GM19238 (cell line): Measurements from ENCODE around the gene CHRDL2.
"Not testable (repeated sequence)": the region's sequence is repeated elsewhere in the genome, so short reads cannot be mapped to it uniquely, and the experiment has no call there.

Experiments used
- DNase-seq: peaks from one replicate; pipeline ENCODE4 v3.0.0; 2011; ENCODE audit warnings: low spot score; ENCODE audit not compliant: insufficient read length

CHRDL2 gene, protein sequence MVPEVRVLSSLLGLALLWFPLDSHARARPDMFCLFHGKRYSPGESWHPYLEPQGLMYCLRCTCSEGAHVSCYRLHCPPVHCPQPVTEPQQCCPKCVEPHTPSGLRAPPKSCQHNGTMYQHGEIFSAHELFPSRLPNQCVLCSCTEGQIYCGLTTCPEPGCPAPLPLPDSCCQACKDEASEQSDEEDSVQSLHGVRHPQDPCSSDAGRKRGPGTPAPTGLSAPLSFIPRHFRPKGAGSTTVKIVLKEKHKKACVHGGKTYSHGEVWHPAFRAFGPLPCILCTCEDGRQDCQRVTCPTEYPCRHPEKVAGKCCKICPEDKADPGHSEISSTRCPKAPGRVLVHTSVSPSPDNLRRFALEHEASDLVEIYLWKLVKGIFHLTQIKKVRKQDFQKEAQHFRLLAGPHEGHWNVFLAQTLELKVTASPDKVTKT

DNA sequence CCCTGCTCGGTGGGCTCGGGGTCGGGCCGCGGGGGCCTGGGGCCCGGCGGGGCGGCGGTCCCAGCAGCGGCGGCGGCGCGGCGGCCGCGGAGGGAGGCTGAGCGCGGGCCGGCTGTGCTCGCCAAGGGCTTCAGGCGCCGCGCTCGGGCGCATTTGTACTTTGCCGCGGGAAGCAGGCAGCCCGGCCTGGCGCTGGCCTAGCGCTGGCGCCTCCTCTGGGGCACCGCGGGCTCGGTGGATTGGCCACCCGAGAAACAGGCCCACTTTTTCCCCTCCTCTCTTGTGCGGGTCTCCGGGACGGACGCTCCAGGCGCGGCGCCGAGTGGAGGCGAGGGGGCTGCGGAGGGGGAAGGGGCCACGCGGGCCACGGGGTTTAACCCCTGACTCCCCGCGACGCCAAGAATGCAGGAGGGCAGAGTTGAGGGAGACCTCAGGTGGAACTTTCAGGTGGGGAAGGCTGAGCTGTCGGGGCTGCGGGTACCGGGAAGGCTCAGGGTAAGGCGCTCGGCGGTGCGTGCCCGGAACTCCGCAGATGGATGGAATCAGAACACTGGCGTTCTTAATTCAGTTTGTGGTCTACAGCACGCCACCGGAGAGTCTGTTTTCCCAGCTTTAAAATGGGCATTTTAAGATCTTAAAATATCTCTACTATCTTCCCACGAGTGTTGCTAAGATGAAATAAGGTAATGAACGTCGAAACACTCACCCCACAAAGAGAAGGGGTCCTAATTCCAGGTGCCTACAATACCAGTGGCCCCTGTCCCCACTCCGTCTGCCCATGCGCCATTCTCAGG lies at the start of gene CHRDL2:
CHRDL2 (minus strand) TSS at position 126 of the 794 bp plus-strand sequence. CDS start 538 bp downstream, outside the sequence.
- DNase-seq: no peak

DNA sequence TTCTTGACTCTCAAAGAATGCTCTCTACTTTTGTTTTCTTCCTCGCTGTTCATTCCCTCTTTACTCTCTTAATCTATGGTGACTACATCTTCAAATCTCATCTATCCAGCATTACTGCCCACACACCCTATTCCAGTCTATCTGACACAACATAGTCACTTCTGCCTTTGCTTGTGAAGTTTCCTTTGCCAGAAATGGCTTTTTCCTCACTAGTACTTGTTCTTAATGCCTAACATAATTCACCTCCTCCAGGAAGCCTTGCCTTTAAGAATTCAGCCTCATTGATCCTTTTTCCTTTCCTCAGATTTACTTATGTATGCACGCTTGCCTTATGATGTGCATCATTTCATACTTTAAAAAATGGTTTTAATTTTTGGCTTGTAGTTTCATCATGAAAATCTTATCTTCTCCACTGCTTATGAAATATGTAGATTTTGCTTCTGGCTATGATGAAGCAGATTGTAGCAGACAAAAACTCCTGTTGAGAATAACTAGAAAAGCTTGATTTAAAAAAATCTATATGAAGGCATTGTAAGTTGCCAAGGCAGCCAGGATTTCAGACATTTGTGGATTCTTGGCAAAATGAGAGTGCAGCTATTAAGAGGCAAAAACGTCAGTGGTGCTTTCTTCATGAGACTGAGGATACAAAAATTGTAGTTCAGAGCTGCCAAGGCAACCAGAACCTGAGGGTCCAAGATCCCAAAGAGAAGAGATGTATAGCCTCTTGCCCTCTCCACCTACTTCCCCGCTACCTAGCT lies 49.2 kb upstream of the CHRDL2 start:
- no peak for DNase-seq

GRCh38 chr11:74778581-74778980 lies 47.4 kb upstream of the CHRDL2 start:
- no peak for DNase-seq

GRCh38 chr11:74777877-74778276 lies 46.7 kb upstream of the CHRDL2 start:
- no peak for DNase-seq

- DNase-seq: no peak
Measured at GRCh38 chr11:74777038-74777437, 45.8 kb upstream of the CHRDL2 start.

- DNase-seq: no peak
Measured at GRCh38 chr11:74776546-74776945, 45.3 kb upstream of the CHRDL2 start.

DNA sequence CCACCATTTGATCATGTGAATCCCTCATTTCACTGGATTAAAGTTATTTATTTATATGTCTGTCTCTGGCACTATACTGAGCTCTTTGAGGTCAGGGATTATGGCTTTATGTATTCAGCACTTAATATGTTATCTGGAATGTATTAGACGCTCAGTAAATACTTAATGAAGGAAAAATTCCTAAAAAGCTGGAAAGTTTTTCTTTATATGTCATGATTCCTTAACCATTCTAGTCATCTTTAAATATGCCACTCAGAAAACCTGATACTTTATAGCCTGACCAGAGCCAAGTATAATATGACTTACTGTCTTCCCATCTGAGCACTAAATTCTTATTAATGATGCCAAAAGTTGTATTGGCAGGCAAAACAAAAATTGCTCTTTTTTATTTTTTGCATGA lies 44.5 kb upstream of the CHRDL2 start:
- DNase-seq: no peak

- no peak for DNase-seq
Measured at GRCh38 chr11:74773476-74773875, 42.2 kb upstream of the CHRDL2 start.

DNA sequence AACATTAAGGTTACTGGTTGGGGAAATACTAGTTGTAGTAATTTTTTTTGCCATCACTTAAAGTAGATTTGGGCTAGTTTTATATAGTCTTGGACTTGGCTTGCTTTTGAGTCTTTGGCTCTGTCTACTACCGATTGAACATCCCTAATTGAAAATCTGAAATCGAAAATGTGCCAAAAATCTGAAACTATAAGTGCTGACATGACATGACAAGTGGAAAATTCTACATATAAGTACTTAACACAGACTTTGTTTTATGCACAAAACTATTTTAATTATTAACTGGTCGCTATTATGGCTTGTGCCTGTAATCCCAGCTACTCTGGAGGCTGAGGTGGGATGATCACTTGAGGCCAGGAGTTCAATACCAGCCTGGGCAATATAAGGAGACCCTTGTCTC lies 39.9 kb upstream of the CHRDL2 start:
- no peak for DNase-seq

GRCh38 chr11:74770456-74770855 lies 39.2 kb upstream of the CHRDL2 start:
- DNase-seq: no peak

DNA sequence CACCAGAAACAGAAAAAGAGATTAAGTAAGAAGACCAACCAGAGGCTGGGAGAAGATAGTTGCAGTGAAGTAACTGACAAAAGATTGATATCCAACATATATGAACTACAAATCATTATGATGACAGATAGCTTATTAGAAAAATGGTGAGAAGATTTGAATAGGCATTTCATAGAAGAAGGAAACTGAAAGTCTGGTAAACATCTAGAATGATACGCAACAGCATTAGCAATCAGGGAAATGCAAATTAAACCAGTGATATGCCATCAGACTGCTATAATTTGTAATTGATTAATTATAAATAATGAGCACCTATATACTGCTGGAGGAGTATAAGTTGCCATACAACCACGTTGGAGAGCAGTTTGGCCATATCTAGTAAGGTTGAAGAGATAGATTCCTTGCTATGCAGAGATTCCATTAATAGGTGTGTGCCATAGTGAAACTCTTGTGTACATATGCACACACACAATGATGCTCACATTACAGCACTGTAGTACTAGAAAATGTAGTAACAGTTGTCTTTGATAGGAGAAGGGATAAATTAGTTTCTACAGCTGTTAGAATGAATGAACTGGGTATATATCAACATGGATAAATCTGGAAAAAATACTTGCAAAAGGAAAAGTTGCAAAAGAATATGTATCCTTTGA lies 38.0 kb upstream of the CHRDL2 start:
- DNase-seq: no peak

- not testable (repeated sequence) for DNase-seq
Measured at GRCh38 chr11:74768172-74768651, 37.0 kb upstream of the CHRDL2 start.

DNA sequence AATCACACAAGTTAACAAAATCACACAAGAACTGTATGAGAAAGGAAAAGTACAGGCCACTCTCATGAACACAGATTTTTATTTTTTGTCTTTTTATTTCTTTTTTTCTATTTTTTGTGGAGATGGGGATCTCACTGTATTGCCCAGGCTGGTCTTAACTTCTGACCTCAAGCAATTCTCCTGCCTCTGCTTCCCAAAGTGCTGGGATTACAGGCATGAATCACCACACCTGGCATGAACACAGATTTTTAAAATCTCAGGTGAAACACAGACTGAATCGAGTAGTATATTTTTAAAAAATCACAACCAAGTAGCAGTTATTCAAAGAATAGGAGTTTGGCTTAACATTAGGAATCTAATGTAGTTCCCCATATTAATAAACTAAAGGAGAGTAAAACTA lies 35.7 kb upstream of the CHRDL2 start:
- no peak for DNase-seq

GRCh38 chr11:74756571-74756970 lies 25.3 kb upstream of the CHRDL2 start:
- no peak for DNase-seq

DNA sequence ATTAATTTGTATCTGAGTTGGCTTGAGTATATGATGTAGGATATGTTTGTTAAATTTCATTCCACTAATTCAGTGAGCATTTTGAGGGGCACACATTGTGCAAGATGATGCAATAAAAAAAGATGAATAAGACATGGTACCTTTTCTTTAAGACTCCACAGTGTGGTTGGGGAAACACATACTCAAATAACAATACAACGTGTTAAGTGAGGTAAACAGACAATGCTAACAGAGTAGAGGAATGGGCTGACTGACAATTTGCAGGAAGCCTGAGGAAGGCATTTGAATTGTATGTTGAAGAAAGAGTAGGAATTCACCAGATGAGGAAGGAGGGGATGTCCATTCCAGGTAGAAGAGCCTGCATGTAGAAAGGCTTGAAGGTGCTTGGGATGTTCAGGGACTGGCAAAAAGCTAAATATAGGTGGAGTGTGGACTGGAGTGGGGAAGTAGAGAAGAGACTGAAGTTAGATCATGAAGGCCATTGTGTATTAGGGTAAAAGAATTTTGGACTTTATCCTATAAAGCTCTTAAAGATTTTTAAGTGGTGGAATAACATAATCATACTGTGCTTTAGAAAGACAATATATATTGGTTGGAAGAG lies 24.3 kb upstream of the CHRDL2 start:
- DNase-seq: no peak

GRCh38 chr11:74754507-74755252 lies 23.5 kb upstream of the CHRDL2 start:
- no peak for DNase-seq

- DNase-seq: no peak
Measured at GRCh38 chr11:74751303-74751702, 20.1 kb upstream of the CHRDL2 start.

DNA sequence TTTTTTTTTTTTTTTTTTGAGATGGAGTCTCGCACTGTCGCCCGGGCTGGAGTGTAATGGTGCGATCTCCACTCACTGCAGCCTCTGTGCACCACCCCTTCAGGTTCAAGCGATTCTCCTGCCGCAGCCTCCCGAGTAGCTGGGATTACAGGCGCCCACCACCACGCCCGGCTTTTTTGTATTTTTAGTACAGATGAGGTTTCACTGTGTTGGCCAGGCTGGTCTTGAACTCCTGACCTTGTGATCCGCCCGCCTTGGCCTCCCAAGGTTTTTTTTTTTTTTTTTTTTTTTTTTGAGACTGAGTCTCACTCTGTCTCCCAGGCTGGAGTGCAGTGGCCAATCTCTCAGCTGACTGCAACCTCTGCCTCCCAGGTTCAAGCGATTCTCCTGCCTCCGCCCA lies 19.4 kb upstream of the CHRDL2 start:
- not testable (repeated sequence) for DNase-seq

DNA sequence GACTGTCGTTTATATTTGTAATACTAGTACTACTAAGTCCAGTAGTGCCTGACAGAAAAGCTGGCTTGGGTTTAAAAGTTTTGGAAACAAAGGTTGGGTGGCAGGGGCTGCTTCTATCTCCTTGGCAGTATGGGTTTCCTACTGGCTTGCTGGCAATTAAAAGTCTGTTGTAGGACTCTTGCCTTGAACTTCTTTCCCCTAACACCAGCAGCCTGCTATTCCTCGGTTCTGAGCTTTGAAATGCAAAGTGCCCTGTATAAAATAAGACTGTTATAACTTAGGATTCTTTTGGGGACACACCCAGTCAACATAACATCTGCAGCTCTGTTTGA lies 18.7 kb upstream of the CHRDL2 start:
- no peak for DNase-seq
